GM19328 (cell line): ENCODE data around the gene TRPM4.
"Not testable (repeated sequence)": the region's sequence is repeated elsewhere in the genome, so short reads cannot be mapped to it uniquely, and the experiment has no call there.

Experiments
- ATAC-seq: cut with Tn5 transposase; IDR thresholded peaks from one replicate; pipeline ENCODE4 v1.9.1; 2021; ENCODE audit warnings: mild to moderate bottlenecking, moderate library complexity; ENCODE audit not compliant: unreplicated experiment

Gene TRPM4

DNA sequence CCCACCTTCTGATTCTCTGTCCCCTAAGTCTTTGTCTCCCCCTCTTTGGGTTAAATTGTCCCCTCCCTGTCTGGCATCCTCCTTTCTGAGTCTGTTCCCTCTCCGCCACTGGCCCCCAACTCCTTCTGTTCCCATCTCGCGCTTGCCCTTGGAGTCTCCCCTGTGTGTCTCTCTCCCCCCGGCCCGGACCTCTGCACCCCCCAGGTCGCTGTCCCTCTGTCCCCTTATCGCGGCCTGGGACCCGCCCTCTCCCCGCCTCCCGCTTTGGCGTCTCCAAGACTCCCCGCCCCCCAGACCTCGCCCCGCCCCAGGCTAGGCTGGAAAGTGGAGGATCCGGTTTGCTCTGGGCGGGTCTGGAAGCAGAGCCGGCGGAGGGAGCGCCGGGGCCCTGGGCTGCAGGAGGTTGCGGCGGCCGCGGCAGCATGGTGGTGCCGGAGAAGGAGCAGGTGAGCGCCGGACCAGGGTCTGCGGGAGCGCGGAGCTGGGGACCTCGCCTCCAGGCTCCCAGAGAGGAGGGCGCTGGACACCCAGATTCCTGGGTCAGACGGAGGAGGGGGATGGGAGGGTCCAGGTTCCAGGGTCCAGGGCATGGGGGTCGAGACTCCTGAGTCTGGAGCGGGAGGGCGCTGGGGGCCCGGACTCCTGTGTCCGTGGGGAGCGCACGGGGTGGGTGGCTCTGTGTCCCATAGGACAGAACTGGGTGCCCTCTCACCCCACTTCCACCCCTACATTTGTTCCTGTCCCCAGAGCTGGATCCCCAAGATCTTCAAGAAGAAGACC is at the start of gene TRPM4:
Gene TRPM4 (plus strand): TSS at position 348 of the 780 bp plus-strand sequence. CDS start 75 bp downstream, at position 423.
- ATAC-seq = no peak

DNA sequence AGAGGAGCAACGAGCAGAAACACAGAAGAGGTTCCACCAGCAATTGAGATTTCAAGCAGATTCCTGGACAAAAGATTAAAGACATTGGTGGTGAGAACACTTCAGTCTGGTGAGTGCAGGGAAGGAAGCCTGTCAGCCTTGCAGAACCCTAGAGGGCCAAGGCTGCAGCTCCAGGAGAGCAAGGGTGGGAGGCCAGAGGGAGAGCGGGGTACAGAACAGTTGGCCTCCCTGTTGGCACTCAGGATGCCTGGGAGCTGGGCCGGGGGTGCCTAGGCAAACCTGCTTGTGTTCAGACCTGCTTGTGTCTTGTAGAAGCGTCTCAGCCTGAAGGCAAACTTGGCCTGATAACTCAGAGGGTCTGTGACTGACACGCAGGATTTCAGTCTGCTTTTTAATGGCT is 48.5 kb upstream of the TRPM4 start:
- ATAC-seq = no peak

DNA sequence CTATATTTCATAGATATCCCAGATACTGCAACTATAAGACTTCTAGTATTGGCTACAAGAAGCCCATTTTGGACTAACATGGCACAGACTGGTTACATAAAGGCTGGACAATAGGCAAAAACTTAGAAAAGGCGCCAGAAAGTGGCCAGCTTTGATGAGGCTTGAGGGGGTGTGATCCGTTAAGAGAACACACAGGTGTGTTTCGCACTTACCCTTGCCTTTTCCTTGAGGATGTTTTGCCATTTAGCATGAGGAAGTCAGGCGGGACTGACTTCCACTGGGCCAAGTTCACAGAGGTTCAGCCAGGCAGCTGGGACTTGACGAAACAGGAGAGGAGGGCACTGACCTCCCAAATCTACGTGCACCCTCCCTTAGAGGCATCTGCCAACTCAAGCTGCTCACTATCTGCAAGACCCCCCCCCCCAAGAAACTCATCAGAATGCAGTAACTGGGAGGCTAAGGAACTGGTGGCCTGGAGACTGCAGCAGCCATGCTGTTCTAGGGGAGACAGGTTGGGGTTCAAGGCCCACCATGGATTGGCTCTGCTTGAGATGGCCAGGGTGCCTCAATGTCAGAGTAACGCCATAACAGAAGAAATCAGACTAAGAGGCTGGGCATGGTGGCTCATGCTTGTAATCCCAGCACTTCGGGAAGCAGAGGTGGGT is 47.9 kb upstream of the TRPM4 start:
- no peak for ATAC-seq

DNA sequence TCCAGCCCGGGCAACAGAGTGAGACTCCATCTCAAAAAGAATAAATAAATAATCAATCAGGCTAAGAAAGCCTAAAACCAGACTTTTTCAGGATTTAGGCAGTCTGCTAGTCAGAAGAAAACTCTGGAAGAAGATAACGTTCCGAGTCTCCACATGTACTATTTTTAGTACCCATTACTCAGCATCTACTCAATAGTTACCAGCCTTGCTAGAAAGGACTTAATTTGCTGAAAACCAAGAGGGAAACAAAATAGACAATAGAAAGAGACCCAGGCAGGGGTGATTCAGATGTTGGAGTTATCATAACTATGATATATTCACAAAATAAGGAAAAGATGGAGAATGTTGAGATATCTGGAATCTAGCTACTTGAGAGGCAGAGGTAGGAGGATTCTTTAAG is 47.0 kb upstream of the TRPM4 start:
- ATAC-seq = no peak

DNA sequence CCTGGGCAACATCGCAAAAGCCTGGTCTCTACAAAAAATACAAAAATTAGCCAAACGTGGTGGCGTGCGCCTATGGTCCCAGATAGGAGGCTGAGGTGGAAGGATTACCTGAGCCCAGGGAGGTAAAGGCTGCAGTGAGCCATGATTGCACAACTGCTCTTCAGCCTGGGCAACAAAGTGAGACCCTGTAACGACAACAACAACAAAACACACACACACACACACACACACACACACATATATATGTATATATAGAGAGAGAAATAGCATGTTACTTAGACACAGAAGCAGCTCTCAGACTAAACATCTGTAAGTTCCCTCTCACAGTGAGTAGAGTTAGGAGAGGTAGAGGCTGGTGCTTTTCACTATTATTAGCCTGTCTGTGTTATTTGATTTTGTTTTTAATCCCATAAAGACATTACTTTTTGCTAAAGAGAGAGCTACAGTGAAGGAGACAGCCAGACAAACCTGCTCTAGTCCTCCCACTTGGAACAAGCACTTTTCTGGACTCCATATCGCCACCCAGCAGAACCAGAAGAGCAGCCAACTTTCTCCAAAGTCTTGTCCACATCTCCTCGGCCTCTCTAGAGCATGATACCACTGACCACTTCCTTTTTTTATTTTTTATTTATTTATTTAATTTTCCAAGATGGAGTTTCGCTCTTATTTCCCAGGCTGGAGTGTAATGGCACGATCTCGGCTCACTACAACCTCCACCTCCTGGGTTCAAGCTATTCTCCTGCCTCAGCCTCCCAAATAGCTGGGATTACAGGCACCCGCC is 46.2 kb upstream of the TRPM4 start:
- no peak for ATAC-seq

DNA sequence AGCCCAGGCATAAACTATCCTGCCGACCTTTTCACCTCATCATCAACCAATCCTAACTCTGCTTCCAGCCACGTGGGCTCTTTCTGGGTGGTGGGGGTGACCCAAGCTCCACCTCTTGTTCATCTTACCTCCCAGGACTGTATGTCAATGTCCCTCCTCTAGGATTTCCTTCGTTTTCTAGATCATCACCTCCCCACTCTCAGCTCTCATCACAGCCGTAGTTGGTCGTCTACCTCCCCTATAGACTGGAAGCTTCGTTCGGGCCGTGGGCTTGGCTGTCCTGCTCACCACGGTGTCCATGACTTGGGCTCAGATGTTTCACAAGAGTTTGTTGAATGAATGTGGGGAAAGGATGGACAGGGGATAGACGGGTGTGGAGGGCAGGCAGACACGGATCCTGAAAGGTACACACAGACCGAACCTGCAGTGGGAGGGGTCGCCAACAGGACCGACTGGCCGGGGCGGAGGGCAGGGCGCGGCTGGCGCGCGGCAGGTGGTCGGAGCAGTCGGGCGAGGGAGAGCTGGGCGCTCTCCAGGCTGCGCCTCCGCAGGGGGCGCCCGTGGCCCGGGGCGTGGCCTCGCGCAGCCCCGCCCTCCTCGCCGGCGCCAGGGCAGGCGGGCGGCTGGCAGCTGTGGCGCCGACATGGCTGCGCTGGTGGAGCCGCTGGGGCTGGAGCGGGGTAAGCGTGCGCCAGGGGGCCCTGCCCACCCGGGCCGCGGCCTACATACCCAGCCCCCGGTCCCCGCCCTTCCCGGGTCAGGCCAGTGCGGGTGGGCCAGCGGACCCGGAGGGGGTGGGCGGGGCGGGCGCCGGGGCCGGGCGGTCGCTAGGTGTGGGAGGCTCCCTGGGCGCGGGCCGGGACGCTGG is 43.6 kb upstream of the TRPM4 start, which contains the start of gene LIN7B:
Gene LIN7B (plus strand): TSS at position 609 of the 868 bp plus-strand sequence. CDS start 35 bp downstream, at position 644.
- peak; percentile 43 for ATAC-seq

DNA sequence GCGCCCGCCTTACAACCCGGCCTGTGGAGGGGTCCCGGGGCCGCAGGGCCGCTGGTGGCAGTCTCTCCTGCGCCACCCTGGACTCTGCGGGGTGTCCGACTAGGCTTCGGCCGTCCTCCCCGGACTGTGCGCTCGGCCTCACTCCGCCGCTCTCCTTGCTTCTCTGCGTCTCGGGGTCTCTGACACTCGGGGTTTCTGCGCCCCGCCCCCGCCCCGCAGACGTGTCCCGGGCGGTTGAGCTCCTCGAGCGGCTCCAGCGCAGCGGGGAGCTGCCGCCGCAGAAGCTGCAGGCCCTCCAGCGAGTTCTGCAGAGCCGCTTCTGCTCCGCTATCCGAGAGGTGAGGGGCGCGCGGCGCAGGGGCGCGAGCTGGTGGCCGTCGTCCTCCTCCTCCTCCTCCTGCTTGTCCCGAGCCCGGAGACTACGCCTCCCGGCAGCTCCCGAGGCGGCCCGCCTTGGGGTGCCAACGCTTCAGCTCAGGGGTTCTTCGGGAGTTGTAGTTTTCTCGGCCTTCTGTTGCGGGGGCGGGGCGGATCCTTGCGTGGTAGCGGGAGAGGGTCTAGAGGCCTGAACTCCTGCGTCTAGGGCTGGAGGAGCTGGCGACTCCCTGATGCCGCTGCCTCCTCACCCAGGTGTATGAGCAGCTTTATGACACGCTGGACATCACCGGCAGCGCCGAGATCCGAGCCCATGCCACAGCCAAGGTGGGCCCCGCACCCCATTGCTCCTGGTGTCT is 42.8 kb upstream of the TRPM4 start:
- no peak for ATAC-seq

DNA sequence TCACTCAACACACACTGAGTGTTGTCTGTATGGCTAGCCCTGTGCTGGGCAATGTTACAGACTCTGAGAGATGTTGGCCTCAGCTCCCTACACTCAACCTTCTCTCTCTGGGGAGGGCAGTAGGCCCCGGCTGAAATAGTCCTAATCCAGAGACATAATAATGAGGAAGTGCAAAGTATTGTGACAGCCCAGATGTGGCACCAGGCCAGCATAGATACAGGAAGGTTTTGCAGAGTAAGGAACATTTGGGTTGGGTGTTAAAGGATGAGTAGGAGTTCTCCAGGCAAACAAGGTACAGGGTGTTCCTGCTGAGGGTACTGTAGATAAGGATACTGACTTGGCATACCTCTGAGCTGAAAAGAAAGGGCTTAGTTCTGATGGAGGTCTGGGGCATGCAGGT is 41.0 kb upstream of the TRPM4 start:
- ATAC-seq = no peak

DNA sequence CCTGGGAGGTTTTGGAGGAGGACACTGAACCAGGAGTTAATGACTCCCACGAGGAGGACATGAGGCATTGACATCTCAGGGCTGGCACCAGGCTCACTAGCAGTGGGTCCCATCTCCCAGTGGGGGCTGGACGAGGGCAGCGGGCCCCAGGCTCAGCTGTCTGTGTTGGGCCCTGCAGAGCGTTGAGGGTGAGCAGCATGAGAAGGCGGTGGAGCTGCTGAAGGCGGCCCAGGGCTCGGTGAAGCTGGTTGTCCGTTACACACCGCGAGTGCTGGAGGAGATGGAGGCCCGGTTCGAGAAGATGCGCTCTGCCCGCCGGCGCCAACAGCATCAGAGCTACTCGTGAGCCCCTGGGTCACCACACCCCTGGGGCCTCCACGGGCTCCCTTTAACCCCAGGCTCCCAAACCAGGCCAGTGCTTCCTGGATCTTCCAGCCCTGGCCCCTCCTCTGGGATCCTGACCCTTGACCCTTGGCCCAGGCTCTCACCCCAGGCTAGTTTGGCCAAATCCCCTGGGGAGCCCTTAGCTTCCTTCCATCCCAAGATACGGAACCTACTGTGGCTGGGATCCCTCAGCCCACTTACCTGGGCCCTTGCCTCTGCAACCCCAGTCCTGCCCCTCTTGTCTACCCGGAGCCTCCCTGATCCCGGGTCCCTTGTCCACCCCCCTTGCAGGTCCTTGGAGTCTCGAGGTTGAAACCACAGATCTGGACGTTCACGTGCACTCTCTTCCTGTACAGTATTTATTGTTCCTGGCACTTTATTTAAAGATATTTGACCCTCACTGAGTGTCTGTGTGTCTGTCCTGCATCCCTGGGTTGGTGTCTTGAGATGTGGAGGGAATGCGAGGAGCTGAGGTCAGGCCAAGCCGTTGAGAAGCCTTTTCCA is 39.7 kb upstream of the TRPM4 start:
- no peak for ATAC-seq

DNA sequence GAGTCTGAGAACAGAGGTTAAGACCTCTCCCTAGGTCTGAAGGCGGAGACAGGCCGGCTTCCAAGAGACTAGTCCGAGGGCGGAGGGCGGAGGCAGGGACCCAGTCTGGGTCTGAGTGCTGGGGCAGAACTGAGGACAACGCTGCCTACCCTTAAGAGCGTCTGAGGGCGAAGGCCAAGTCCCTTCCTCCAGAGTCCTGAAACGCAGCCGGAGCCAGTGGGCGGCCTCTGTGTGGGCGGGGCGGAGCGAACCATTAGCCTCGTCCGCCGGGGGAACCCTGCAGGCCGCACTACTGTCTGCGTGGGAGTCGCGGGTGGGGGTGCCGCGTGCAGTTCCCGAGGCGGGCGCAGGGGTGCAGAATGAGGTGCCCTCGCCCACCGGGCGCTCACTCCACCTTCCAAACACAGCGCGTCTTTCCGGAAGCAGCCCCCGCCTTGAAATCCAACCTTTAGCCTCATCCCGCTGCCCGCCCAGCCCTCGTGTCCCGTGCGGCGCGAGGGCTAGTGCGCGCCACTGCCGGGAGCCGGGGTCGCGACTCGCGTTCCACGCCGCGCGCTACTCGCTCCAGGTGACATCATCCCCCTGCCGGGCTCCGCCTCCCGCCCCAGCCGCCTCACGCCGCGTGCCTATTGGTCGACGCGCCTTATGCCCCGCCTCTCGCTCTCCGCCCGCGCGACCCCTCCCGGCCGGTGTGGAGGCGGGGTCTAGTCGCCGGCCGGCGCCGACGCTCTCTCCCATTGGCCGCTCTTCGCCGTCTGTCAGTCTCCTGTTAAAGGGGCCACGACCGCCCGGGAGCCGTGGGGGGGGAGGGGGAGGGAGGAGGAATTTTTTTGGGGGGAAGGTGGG is 38.8 kb upstream of the TRPM4 start, which contains the start of gene C19orf73:
Gene C19orf73 (minus strand): TSS at position 579 of the 846 bp plus-strand sequence. CDS start 121 bp downstream, at position 458.
- peak; percentile 53 for ATAC-seq

DNA sequence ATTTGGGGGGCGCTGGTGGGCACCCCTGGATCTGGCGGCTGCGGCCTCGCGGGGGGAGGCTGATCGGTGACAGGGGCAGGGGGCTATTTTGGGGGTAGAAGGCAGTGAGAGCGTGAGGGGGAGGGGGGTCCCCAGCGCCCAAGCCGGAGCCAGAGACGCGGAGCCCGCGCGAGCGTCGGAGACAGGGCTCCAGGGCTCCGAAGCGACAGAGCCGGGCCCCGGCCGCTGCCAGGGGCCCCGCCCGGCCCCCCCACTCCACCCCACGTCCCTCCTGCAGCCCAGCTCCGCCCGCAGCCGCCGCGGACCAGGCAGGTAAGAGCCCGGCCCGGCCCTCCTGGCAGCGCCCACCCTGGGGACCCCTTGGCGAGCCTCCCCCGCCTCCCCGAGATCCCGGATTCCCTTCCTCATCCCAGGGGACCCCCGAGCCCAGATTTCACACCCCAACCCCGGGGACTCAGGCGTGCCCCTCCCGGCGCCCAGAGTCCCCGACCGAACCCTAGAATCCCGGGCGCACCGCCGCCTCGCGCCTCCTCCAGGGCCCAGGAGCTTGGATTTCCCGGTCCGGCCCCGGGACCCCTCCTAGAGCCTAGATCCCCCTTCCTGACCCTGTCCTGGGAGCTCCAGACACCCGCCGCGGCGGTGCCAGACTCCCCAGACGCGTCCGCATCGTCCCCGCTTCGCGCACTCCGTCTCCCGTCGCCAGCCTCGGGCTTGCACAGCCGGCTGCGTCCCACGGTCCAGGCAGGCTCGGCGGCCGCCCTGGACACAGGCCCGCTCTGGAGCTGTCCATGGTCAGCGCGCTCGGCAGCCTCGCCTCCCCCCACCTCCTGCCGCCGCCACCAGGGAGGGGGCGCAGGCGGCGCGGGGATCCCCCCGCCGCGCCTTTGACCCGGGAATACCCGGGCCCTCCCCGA is 37.9 kb upstream of the TRPM4 start, which contains the start of gene PPFIA3:
Gene PPFIA3 (plus strand): TSS at position 134 of the 914 bp plus-strand sequence. CDS start 8,330 bp downstream, outside the sequence.
- ATAC-seq = no peak

DNA sequence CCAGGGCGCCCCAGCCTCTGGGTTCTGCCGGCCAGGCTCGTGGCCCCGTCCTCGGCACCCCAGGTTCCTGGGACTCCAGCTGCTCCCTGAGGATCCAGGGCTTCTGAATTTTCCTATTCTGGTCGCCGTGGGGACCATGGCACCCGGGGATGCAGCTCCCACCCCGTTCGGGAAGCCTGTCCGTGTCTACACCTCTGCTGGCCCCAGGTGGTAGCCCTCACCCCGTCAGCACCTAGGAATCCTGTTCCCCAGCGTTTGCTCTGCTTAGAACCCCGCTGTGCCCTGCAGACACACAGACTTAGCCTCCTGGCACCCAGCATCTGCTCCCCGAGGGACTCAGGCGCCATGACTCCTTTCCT is 37.3 kb upstream of the TRPM4 start:
- no peak for ATAC-seq

DNA sequence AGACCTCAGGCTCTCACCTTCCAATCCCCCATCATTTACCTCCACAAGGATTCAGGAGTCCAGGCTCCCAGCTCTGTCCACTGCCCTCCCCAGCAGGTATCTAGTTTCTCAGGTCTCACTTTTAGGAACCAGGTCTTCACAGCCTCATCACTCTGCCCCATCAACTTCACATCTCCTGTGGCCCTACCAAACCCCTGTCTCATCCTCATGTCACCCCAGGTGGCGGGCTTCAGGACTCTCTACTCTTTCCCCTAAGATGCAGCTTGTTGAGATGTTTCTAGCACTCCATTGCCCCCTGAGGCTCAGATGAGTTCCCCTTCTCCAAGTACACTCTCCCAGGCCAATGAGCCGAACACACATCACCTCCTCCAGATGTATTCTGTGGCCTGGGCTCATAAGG is 36.7 kb upstream of the TRPM4 start:
- no peak for ATAC-seq

DNA sequence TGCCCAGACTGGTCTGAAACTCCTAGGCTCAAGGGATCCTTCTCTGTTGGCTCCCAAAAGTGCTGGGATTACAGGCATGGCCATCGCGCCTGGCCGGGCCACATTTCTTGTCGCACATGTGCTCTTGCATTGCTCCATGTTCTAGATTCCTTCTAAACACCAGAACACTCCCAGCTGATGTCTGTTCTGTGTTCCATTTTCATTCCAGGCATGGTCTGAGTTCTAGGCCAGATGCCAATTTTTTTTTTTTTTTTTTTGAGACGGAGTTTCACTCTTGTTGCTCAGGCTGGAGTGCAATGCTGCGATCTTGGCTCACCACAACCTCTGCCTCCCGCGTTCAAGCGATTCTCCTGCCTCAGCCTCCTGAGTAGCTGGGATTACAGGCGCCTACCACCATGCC is 35.8 kb upstream of the TRPM4 start:
- not testable (repeated sequence) for ATAC-seq

DNA sequence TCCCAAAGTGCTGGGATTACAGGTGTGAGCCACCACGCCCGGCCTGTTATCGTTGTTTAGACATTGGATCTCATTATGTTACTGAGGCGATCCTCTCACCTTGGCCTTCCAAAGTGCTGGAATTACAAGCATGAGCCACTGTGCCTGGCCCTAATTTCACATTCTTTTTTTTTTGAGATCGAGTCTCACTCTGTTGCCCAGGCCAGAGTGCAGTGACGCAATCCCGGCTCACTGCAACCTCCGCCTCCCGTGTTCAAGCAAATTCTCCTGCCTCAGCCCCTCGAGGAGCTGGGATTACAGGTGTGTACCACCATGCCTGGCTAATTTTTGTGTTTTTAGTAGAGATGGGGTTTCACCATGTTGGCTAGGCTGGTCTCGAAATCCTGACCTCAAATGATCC is 34.3 kb upstream of the TRPM4 start:
- ATAC-seq = not testable (repeated sequence)

DNA sequence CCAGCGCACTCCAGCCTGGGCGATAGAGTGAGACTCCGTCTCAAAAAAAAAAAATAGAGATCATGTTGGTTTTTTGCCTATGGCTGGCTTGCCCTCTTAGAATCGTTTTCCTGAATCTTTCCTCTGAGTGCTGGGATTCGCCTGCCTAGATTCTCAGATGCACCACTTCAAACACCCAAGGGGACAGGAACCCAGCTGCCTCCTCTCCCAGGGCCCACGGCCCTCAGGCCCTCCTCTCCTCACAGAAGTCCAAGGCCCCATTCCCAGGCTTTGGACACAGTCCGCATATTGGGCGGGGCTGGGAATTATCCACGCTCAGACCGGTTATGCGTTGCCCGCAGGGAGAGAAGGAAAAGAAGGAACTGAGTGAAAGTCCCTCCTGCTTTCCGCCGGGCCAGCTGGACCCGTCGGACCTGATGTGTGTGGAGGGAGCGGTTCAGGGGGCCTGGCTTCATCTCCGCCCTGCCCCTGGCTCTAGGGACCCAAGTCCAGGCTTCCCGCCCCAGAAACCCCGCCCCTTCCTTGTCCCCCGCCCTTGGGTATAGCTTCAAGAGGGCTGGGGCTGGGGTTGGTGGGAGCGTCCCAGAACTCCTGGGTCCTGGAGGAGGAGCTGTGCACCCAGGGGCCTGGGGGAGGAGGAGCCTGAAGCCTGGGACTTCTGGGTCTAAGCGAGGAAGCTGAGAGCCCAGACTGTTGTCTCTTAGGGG is 32.4 kb upstream of the TRPM4 start:
- no peak for ATAC-seq
